HG03439 (cell line): ENCODE data around the gene KAZN.

Source experiments
- ATAC-seq: cut with Tn5 transposase; IDR thresholded peaks from one replicate; pipeline ENCODE4 v1.9.1; 2021; ENCODE audit warnings: mild to moderate bottlenecking, moderate library complexity; ENCODE audit not compliant: unreplicated experiment

KAZN gene

DNA sequence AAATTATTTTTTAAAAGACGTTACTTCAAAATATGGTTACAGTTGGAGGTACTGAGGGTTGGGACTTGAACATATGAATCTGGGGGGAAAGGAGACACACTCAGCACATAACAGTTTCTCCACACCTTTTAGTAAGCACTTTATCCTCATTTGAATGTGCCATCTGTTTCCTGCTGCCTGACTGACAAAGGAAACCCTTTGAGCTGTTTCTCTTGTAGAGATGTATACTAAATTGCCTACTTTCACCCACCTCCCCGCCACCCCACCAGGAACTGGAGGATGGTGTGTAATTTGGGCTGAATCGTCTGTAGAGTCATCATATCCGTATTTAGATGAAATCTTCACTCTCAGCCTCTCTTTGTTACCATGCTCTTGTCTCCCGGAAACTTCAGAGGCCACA, 108.1 kb downstream of the KAZN start:
- no peak for ATAC-seq

DNA sequence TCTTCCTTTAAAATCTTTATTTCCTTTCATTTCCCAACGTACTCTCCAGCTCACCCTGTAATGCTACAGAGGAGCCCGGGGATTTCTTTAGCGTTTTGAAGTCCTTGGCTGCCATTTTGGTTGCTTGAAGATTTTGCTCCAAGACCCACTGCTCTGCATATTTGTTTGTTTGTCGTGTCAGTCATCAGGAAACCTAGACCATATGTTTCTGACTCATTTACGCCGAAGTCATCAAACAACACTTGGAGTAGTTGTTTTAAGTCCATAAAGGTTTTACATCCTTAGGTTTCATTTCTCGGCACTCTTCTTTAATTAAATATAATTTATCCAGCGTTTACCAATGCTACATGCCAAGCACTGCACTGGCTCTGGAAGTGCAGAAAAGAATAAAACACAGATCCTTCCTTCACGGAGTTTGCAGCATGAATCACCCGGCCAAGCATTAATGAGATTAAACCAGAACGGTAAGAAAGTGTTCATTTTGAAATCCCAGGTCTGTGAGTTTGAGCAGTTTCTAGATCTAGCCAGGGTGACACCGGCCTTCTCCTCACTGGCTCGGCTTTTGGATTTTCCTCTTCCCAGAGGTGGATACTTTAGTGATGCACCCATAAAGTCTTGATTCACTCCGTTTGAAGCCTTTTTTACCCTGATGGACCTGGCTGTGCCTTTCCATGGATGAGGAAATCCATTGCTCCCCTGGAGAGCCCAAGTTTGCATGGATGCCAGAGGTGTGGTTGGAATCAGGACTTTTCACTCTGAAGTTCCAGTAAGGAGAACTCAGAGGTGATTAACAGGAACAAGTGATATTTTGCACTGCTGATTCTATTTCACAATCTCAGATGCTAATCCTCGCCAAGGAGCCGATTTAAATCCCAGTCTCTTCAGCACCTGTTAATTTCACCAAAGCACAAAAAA, 109.3 kb downstream of the KAZN start:
- ATAC-seq, result no peak

DNA sequence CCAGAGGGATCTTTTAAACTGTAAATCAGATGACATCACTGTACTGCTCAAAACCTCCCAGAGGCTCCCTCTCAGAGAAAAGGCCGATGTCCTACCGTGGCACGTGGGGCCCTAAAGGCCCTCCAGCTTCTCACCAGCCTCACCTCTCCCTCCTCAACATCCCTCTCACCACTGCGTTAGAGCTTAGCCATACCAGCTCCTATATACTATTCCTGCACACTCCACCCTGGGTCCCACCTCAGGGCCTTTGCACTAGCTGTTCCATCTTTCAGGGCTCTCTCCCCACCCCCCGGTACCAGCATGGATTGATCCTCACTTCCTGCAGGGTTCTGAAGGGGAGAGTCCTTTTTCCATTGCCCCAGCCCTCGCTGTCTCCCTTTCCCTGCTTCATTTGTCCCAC, 111.8 kb downstream of the KAZN start:
- ATAC-seq, result no peak

DNA sequence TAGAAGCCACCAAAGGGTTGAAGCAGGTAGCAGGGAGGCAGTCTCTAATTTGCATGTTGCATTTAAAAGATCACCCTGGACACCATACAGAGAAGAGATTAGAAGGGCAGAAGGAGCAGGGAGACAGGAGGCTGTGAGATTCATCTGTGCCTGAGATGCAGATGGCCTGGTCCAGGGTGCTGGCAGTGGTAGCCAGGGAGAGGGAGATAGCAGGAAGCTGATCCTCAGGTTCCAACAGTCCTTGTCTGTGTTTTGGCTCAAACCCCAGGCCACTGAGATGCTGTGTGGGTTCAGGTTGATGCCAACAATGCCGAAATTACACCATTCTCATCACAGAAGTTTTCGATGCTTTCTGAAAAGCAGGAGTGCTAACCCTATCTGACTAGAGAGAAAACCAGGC, 113.7 kb downstream of the KAZN start:
- ATAC-seq, result no peak

DNA sequence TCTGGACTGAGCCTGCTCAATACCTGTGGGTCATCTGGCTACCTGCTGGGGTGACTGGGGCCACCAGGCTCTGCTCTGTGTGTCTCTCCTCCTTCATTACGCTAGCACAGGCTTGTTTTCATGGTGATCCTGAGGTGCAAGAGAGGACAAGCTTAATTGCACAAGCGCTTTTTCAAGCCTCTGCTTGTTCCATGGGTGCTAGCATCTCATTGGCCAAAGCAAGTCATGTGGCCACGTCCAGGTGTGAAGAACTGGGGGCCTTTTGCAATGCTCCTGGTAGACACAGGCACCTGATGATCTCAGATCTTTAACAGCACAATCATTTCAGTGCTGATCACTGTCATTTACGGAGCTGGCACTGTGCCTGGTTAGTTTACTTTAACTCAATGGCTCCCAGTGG, 114.6 kb downstream of the KAZN start:
- no peak for ATAC-seq

DNA sequence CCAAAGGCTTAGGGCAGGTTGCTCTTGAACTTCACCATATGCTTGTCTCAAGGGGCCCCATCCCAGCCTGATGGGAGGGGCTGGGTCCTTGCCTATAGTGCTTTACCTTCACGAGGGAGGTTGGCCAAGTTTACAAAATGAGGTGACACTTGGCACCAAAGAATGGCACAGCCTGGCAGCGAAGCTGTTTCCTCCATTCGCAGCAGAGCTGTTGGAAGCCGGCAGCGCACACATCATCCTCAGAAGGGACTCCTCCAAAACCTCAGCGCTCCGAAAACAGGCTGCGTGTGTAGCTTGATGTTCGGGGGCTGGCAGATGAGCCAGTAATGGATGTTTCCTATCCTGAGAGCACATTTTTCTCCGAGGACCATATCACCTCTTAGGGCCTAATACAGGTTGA, 116.8 kb downstream of the KAZN start:
- ATAC-seq, result no peak

DNA sequence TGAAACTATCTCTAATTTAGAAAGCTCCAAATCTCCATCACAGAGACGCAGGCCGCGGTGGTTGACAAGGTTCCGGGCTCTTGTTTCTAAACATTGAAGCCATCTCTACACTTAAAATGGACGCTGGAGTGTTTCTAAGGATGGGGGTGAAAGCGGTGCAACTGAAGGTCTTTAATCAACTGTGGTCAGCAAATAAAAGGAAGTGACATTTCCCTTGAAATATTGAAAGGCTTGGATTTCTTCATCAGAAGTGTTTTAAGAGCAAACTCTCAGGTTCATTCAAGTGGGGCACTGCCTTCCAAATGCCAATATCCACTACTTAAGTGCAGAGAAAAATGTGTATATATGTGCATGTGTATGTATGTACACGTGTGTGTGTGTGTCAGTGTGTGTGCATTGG, 117.3 kb downstream of the KAZN start:
- ATAC-seq, result no peak

DNA sequence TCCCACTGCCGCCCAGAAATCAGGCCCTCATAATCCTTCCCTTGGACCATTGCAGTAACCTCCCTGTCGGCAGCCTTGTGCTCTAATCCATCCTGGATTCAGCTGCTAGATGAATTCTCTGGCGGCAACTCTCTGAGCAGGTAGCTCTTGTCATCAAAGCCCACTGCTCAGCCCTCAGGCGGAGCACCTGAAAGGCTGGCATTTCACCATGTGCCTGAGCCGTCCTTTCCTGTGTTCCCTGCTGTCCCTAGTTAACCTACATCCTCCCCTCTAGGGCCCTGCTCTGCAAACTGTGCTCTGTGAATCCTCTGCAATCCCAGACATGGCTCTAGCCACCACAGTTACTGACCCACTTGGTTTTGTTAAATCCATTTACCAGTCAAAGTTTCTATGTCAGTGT, 118.0 kb downstream of the KAZN start:
- ATAC-seq, result no peak

DNA sequence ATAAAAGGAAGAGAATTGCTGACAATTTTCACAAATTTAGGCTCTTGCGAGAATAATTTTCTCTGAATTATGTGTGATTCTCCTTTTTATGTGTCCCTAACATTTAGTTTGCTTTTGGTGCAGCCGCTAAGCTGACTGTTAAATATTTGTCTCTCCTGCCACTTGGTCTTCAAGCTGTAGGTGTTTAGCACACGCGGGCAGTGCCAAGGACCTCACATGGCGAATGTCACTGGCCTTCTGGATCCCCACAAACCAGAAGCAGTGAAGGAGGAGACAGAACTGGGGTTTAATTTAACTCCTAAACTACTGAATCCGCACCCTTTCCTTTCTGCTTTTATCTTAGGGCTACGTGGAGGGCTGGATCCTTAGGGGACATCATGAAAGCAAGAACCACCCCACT, 120.0 kb downstream of the KAZN start:
- ATAC-seq, result no peak

DNA sequence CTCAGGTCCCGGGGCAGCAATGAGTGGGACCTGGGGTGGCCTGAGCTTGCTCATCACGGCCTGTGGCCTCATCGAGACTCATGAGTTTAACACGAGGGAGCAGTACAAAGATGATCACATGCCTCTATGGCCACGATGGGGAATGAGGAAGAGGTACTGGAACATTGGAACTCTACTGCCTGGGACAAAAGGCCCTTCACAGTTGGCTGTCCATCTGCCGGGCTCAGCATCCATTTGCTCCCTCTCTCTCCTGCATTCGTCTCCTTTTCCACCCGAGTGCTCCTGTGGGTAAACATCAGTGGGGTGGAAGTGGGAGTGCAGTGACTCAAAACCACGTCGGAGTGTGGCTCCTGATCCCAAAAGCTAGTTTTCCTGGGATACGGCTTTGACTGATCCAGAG, 124.9 kb downstream of the KAZN start:
- ATAC-seq, result no peak

DNA sequence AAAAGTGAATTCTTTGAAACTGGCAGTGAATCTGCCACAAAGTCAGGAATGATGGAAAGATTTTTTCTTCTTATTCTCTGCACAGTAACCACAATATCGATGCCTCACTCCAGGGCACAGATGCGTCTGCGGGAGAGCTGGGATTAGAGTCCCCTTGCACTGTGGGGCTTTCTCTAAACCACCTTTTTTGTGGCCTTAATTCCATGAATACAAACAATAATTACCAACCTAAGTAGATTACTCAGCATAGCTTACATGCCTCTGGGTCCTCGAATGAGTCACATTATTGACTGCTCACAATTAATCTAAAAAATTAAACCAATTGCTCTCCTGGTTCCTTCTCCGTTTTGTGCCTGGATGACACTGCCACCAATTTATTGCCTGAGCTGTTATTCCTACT, 125.8 kb downstream of the KAZN start:
- no peak for ATAC-seq

DNA sequence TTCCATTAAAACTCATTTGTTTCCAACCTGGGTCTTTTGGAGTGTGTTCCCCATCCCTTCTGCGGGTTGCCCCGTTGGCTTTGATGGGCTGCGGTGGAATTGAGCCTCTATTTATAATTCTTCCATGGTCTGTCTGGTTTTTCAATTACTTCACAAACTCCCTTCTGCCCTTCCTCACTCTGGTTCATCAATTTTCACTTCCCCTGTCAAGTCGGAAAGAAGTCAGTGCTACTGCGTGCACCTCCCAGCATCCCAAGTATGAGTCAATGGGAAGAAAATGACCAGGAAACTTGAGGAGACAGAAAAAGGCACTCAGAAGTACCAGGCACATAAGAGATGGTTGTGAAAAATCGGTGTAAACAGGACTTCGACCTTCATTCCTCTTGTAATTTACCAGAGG, 126.2 kb downstream of the KAZN start:
- no peak for ATAC-seq

DNA sequence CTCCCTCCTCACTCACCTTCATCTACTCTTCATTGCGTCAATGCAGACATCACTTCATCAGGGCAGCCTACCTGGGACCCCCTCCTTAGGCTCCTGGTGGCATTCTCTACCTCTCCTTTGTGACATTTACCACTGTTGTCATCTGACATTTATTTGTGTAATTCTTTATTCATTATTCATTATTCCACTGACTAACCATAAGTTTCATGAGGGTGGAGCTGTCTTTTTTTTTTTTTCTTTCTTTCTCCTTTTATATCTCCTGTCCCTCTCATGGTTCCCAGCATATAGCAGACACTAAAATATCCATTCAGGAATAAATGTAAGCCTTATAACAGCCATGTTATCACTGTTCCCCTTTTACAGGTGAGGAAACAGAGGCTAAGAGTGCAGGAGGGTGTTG, 126.8 kb downstream of the KAZN start:
- no peak for ATAC-seq

DNA sequence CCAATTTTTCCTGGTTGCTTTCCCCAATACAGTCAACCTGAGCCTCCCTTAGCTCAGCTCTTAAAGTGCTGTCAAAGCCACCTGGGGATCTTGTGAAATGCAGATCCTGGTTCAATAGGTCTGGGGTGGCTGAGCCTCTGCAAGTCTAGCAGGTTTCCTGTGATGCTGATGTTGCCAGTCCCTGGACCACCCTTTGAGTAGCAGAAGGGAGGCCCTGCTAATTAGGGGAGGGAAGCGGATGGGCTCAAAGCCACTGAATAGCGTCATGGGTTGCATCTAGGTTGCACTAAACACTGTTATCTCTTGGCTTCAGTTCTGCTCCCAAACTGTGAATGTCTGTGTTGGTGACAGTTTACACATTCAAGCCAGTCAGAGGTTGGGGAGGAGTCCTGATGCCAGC, 127.2 kb downstream of the KAZN start:
- no peak for ATAC-seq

DNA sequence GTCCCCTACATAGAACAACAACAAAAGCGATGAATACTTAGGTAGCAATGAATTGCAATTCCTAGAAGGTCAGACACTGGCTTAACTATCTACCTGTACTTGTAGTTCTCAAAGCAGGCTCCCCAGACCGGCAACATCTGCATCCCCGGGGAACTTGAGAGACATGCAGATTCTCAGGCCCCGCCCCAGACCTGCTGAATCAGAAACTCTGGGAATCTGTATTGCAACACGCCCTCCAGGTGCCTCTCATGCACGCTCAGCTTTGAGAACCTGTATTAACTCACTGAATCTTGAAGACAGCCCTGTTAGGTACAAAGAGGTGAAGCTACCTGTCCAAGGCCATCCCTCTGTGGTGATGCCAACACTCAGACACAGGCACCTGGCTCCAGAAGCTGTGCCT, 128.1 kb downstream of the KAZN start:
- ATAC-seq, result no peak

DNA sequence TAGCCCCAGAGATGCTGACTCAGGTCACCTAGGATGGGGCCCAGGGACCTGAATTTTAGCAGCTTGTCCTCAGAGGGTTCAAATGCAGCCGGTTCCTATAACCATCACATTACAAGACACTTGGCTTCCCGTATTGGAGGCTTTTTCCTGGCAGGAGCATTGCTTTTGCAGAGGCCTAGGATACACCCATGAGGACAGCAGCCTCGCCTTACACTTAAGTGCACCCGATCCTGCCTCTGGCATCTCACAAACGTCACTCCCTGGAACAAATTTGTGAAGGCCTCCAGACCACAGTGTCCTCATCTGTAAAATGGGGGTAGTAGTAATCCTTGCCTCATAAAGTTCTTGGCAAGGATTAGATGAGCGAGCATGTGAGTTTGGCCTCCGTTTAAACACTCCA, 130.0 kb downstream of the KAZN start:
- ATAC-seq, result no peak

DNA sequence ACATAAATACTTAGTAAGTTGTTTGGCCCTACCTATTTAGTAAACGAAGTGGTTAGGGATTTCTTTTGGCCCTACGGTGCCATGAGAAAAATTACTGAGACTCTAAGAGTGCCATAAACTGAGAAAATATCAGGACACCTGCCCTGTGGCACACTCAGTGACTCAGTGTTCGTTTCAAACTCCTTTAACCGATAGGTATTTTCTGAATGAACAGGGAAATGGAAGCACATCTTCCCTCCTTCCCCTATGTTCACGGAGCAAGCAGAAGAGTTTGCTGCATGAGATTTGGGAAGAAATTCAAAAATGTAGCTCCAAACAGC, 134.2 kb downstream of the KAZN start:
- no peak for ATAC-seq

DNA sequence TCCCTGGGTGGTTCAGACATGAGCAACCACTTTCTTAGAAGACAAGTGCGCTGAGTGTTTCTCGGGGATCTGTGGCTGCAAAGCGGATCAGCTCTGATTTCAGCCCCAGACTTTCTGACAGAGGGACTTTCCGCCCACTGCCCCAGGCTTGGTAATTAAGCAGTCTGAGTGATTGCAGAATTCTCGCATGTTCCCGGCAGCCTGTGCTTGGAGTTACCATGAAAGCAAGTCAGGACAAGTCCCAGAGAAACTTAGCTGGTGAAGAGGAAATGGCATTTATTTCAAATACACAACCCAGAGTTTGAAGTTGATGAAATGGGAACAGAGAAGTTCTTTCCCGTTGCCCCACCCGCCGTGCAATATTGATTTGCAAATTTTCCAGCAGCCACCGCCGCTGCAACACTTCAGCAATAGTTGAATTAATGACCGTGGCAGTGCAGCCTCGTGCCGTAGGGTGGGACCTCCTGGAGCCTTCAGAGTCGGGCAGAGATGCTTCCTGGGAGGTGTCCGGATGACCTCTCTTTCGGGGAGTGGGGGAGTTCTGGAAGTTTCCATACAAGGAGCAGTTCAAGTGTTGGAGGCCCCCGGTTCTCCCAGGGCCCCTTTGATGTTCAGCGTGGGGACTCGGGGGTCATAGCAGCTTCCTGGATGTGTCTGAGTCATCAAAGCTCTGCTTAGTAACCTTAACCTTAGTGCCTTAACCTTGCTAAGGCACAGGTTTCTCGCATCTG, 134.7 kb downstream of the KAZN start:
- no peak for ATAC-seq

DNA sequence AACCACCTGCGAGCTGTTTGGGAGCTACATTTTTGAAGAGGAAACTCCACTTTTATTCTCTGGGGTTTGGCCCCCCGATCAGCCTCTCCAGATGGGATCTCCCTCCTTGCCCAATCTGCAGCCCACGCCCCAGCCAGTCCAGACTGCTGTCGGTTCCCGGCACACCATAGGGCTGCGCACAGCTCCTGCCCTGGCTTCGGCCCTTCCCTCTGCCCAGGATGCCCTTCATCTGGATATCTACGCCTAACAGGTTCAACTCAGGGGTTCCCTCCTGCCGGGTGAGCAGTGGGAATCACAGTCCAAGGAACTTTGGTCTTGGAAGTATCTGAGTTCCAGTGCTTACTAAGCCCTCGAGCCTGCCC, 135.3 kb downstream of the KAZN start:
- no peak for ATAC-seq

DNA sequence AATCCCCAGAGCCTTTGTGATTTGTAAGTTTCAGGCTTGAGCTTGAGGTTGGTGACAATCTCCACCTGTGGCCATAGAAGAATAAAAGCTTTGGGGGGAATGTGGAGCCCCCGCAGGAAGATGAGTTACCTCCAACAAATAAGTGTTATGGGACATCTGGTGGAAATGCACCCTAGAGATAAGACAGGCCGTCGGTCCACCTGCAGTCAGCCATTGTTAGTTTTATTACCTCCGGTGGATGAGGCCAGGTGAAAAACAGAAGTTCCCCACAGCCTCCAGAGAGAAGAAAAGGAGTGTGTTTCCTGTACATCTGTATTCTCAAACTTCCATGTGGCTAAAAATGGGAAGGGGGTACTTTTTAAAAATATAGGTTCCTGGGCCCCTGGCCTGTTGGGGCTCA, 137.4 kb downstream of the KAZN start:
- ATAC-seq, result no peak

DNA sequence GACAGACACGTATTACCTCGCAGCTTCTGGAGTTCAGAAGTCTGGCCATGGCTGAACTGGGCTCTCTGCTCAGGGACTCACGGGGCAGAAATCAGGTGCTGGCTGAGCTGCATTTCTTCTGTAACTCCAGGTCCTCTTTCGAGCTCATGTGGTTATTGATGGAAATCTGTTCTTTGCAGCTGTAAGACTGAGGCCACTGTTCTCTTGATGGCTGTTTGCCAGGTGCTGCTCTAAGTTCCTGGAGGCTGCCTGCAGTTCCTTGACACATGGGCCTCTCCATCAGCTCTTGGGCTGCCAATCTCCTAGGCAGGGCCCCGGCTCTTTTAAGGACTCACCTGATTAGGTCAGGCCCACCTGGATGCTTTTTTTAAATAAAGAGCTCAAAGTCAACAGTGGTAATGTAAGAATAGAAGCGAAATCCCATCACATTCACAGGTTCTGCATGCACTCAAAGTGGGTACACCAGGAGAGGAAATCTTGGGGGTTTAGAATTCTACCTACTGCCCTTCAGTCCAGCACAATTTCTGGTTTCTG, 139.1 kb downstream of the KAZN start:
- no peak for ATAC-seq

DNA sequence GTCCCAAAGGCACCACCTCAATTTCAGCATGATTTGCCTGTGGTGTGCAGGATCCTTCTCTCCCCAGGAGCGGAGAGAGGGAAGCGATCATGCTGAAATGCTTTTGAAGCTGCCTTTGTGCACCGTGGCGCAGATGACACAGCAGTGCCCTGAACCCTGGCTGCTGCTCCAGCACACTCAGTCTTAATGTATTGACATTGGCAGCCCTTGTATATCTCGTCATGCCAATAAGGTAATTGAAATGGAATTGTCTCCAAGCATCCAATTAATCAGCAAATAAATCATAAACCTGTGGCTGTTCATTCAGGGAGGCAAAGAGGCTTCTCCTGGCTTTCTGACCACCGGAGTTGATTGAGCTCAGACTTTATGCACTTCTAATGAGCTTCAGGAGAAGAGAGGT, 139.8 kb downstream of the KAZN start:
- no peak for ATAC-seq
